Neuronal stem cell (in vitro differentiated cells): ENCODE data around the gene CEP19. TPM values are rescaled to one million over a fixed set of nuclear protein-coding genes. Genes with fewer than 3 reads are reported as not detected.

ENCODE experiments used
- DNase-seq: peaks from one replicate; pipeline ENCODE4 v3.0.0-alpha.2; 2013; ENCODE audit warnings: low spot score
- H2AFZ ChIP-seq: one replicate; pipeline ENCODE4 v1.6.1; 2013; ENCODE audit warnings: mild to moderate bottlenecking, low read length, inconsistent platforms
- H2AK5ac ChIP-seq: 2 replicates; pipeline ENCODE4 v1.6.1; 2013; ENCODE audit warnings: low read depth, mild to moderate bottlenecking, inconsistent platforms, low read length, moderate library complexity, mixed read lengths
- H2BK120ac ChIP-seq: 2 replicates; pipeline ENCODE4 v1.6.1; 2013; ENCODE audit warnings: low read depth, mild to moderate bottlenecking, inconsistent platforms, low read length, moderate library complexity, mixed read lengths
- H2BK12ac ChIP-seq: one replicate; pipeline ENCODE4 v1.6.1; 2013; ENCODE audit warnings: low read length, inconsistent platforms
- H2BK15ac ChIP-seq: 2 replicates; pipeline ENCODE4 v1.6.1; 2013; ENCODE audit warnings: mild to moderate bottlenecking, low read length, inconsistent platforms, mixed read lengths
- H2BK5ac ChIP-seq: one replicate; pipeline ENCODE4 v1.6.1; 2013; ENCODE audit warnings: inconsistent platforms, mild to moderate bottlenecking, low read length, moderate library complexity
- H3K14ac ChIP-seq: one replicate; pipeline ENCODE4 v1.6.1; 2013; ENCODE audit warnings: low read length, inconsistent platforms
- H3K18ac ChIP-seq: 2 replicates; pipeline ENCODE4 v1.6.1; 2013; ENCODE audit warnings: low read length, inconsistent platforms
- H3K23ac ChIP-seq: 2 replicates; pipeline ENCODE4 v1.6.1; 2013; ENCODE audit warnings: low read depth, mild to moderate bottlenecking, mixed read lengths, low read length, inconsistent platforms; ENCODE audit not compliant: poor library complexity
- H3K27ac ChIP-seq: replicated peaks from 3 replicates; pipeline ENCODE4 v1.5.1; 2013; ENCODE audit warnings: low read length, inconsistent platforms
- H3K27me3 ChIP-seq, 3 experiments: 2 replicates each; pipeline ENCODE4 v1.6.1; 2013; ENCODE audit warnings: low read length in 3 of 3, mild to moderate bottlenecking in 2 of 3, inconsistent platforms in 1 of 3, low read depth in 1 of 3, mixed read lengths in 1 of 3, moderate library complexity in 1 of 3; ENCODE audit not compliant: control insufficient read depth in 3 of 3, insufficient read depth in 3 of 3
- H3K36me3 ChIP-seq, 2 donors: replicated peaks in 1 of 2; 2 replicates each; pipeline ENCODE4 v1.6.1; 2013; ENCODE audit warnings: low read length in 2 of 2; ENCODE audit not compliant: control insufficient read depth in 2 of 2, insufficient read depth in 2 of 2
- H3K4ac ChIP-seq: 2 replicates; pipeline ENCODE4 v1.6.1; 2013; ENCODE audit warnings: inconsistent platforms, mild to moderate bottlenecking, low read length, moderate library complexity
- H3K4me1 ChIP-seq, 2 donors: 1 replicate in 1 of 2; 2 replicates in 1 of 2; pipeline ENCODE4 v1.6.1; 2013; ENCODE audit warnings: low read length in 2 of 2, low read depth in 1 of 2; ENCODE audit not compliant: control insufficient read depth in 2 of 2, insufficient read depth in 1 of 2
- H3K4me2 ChIP-seq: one replicate; pipeline ENCODE4 v1.6.1; 2013; ENCODE audit warnings: mild to moderate bottlenecking, low read length, inconsistent platforms; ENCODE audit not compliant: insufficient read depth, poor library complexity, severe bottlenecking
- H3K4me3 ChIP-seq, 2 donors: 2 replicates each; pipeline ENCODE4 v1.5.1; 2013; ENCODE audit warnings: low read length in 2 of 2, mild to moderate bottlenecking in 2 of 2, inconsistent platforms in 1 of 2, moderate library complexity in 1 of 2
- H3K79me1 ChIP-seq: one replicate; pipeline ENCODE4 v1.6.1; 2013; ENCODE audit warnings: low read depth, mild to moderate bottlenecking, inconsistent platforms, low read length, moderate library complexity
- H3K9ac ChIP-seq: one replicate; pipeline ENCODE4 v1.6.1; 2013; ENCODE audit warnings: mild to moderate bottlenecking, low read depth, low read length, inconsistent platforms; ENCODE audit not compliant: poor library complexity
- H3K9me3 ChIP-seq, 2 donors: replicated peaks in 1 of 2; 2 replicates each; pipeline versions ENCODE3 to v1.6.1; 2013; ENCODE audit warnings: low read length in 2 of 2, mild to moderate bottlenecking in 2 of 2, inconsistent platforms in 1 of 2, low read depth in 1 of 2, mixed read lengths in 1 of 2, moderate library complexity in 1 of 2; ENCODE audit not compliant: control insufficient read depth in 2 of 2, insufficient read depth in 1 of 2
- H4K8ac ChIP-seq: one replicate; pipeline ENCODE4 v1.6.1; 2013; ENCODE audit warnings: low read depth, mild to moderate bottlenecking, inconsistent platforms, low read length, moderate library complexity
- H4K91ac ChIP-seq: one replicate; pipeline ENCODE4 v1.6.1; 2013; ENCODE audit warnings: low read length, low read depth, mild to moderate bottlenecking, inconsistent platforms; ENCODE audit not compliant: poor library complexity
- WGBS, 2 donors: extraction: QIAGEN DNeasy Blood & Tissue Kit; methylation state at CpG; one replicate each; pipeline ENCODE4 v1.1.7; 2013; ENCODE audit warnings: missing lambda C conversion rate in 2 of 2, mixed read lengths in 1 of 2; ENCODE audit not compliant: insufficient read length in 2 of 2, insufficient replicate concordance in 1 of 2; ENCODE audit errors: extremely low coverage in 2 of 2; 5-methylcytosine and 5-hydroxymethylcytosine counted together
- small RNA-seq: library from polyadenylated mRNA; stranded (forward); fragments of <200 nt; extraction: miRNeasy Mini kit (QIAGEN cat#:217004); gene quantifications from one replicate; pipeline ENCODE3, GENCODE V24; 2013; ENCODE audit not compliant: insufficient read depth

The CEP19 gene

DNA sequence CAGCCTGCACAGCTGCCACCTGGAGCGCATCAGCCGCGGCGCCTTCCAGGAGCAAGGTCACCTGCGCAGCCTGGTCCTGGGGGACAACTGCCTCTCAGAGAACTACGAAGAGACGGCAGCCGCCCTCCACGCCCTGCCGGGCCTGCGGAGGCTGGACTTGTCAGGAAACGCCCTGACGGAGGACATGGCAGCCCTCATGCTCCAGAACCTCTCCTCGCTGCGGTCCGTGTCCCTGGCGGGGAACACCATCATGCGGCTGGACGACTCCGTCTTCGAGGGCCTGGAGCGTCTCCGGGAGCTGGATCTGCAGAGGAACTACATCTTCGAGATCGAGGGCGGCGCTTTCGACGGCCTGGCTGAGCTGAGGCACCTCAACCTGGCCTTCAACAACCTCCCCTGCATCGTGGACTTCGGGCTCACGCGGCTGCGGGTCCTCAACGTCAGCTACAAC lies 52.1 kb downstream of the CEP19 start:
- Histone ChIP-seq H3K9ac (no peak overlapping the region), H2BK12ac (peak overlapping the region; percentile 26), H2AFZ (no peak overlapping the region), H3K4me2 (no peak overlapping the region), H3K27ac (no peak overlapping the region), H3K4me1 (peaks cover 0 to 6% of the 10 kb centered on the region in 2 donors), H3K36me3 (peaks cover 0 to 2% of the 10 kb centered on the region in 2 donors), H3K4ac (no peak overlapping the region), H3K9me3 (peaks cover 0 to 2% of the 10 kb centered on the region in 2 donors), H3K18ac (peak overlapping the region; percentile 69), H2BK120ac (no peak overlapping the region), H3K4me3 (no peak overlapping the region), H2AK5ac (peak overlapping the region; percentile 92), H3K27me3 (no peaks in the 10 kb centered on the region), H4K8ac (no peak overlapping the region), H4K91ac (peak overlapping the region; percentile 62), H3K23ac (peak overlapping the region; percentile 52), H3K79me1 (no peaks in the 10 kb centered on the region), H3K14ac (peak overlapping the region; percentile 47), H2BK5ac (peak overlapping the region; percentile 90), H2BK15ac (peak overlapping the region; percentile 81)
- WGBS, 2 donors, result no CpG with 5 or more reads among the region's 35 CpGs
- no peak for DNase-seq

Small RNA genes within 50 kb of the gene (small RNA-seq; reads per million reads assigned to genes)
- gene RNU4-89P (not detected), gene RNU6-646P (not detected)
